ENCODE measurements around the gene HMG20B.
"Not testable (repeated sequence)": the region's sequence is repeated elsewhere in the genome, so short reads cannot be mapped to it uniquely, and the experiment has no call there.

The HMG20B gene

GRCh38 chr19:3555653-3556422 lies 16.9 kb upstream of the HMG20B start:
- DNase-seq (ENCODE audit: low read depth in 4 of 4, low spot score in 1 of 4) = no peak

GRCh38 chr19:3556423-3556977 lies 16.2 kb upstream of the HMG20B start:
- no peak for DNase-seq (ENCODE audit: low read depth in 4 of 4, low spot score in 1 of 4)

- DNase-seq (ENCODE audit: low read depth in 4 of 4, low spot score in 1 of 4) = peak; percentile 36 to 63 (median 52)
These were observed 15.7 kb upstream of the HMG20B start for GRCh38 chr19:3556978-3557460.

- DNase-seq (ENCODE audit: low read depth in 4 of 4, low spot score in 1 of 4) = peak; percentile 89 to 95 (median 92)
These were observed 15.1 kb upstream of the HMG20B start, which contains the start of gene MFSD12 for GRCh38 chr19:3557461-3558248. TSS of gene MFSD12 (minus strand) at chr19:3557586. CDS start at chr19:3557403, 183 bp downstream.

GRCh38 chr19:3563709-3564524 lies 8.8 kb upstream of the HMG20B start:
- no peak for DNase-seq (ENCODE audit: low read depth in 4 of 4, low spot score in 1 of 4)

GRCh38 chr19:3565139-3565538 lies 7.6 kb upstream of the HMG20B start:
- DNase-seq (ENCODE audit: low read depth in 4 of 4, low spot score in 1 of 4) = no peak

- DNase-seq (ENCODE audit: low read depth in 4 of 4, low spot score in 1 of 4) = not testable (repeated sequence)
These were observed 2.7 kb upstream of the HMG20B start for GRCh38 chr19:3570042-3570441.

GRCh38 chr19:3570606-3571011 lies 2.1 kb upstream of the HMG20B start:
- no peak for DNase-seq (ENCODE audit: low read depth in 4 of 4, low spot score in 1 of 4)

- peak; percentile 93 to 99 (median 98) for DNase-seq (ENCODE audit: low read depth in 4 of 4, low spot score in 1 of 4)
These were observed 451 bp upstream of the HMG20B start for GRCh38 chr19:3572132-3572854.

- no peak for DNase-seq (ENCODE audit: low read depth in 4 of 4, low spot score in 1 of 4)
These were observed 566 bp downstream of the HMG20B start for GRCh38 chr19:3573162-3573857.

- DNase-seq (ENCODE audit: low read depth in 4 of 4, low spot score in 1 of 4) = peak; percentile 38 to 91 (median 60)
These were observed 1.3 kb downstream of the HMG20B start for GRCh38 chr19:3573858-3574637.

- no peak for DNase-seq (ENCODE audit: low read depth in 4 of 4, low spot score in 1 of 4)
These were observed 2.6 kb downstream of the HMG20B start for GRCh38 chr19:3575260-3575741.

GRCh38 chr19:3575949-3576673 lies 3.4 kb downstream of the HMG20B start:
- DNase-seq (ENCODE audit: low read depth in 4 of 4, low spot score in 1 of 4) = no peak

GRCh38 chr19:3576696-3577443 lies 4.1 kb downstream of the HMG20B start:
- no peak for DNase-seq (ENCODE audit: low read depth in 4 of 4, low spot score in 1 of 4)

- DNase-seq (ENCODE audit: low read depth in 4 of 4, low spot score in 1 of 4) = no peak
These were observed 5.1 kb downstream of the HMG20B start for GRCh38 chr19:3577723-3578344.

GRCh38 chr19:3578390-3578789 lies 5.6 kb downstream of the HMG20B start:
- no peak for DNase-seq (ENCODE audit: low read depth in 4 of 4, low spot score in 1 of 4)

Measured in stimulated activated CD4-positive, alpha-beta T cell treated with anti-CD3 and anti-CD28 coated beads, Interleukin-1b, Interleukin-23, amount 100 ng/mL, for 24 hours (primary cell).